Measurements from ENCODE around the gene DDX21.
A peak's percentile ranks its signal among the peaks of the same experiment; 100 is the strongest.
"Not testable (repeated sequence)": the region's sequence is repeated elsewhere in the genome, so short reads cannot be mapped to it uniquely, and the experiment has no call there.

DDX21 gene

GRCh38 chr10:68957284-68957615 is 1.3 kb downstream of the DDX21 start:
- Histone ChIP-seq H3K27ac (ENCODE audit: low read depth, low read length) (no peak overlapping the region), H3K36me3 (ENCODE audit: control insufficient read depth, insufficient read depth, low read length) (peaks cover 2% of the 10 kb centered on the region), H3K4me3 (ENCODE audit: low read length) (peak overlapping the region; percentile 91), H3K9ac (ENCODE audit: low read length) (no peak overlapping the region), H3K27me3 (ENCODE audit: control insufficient read depth, insufficient read depth, low read length) (no peaks in the 10 kb centered on the region), H3K4me1 (ENCODE audit: control insufficient read depth, insufficient read depth, low read length) (peaks cover 5% of the 10 kb centered on the region)

- H3K9ac ChIP-seq (ENCODE audit: low read length): no peak overlapping the region
- no peak overlapping the region for H3K27ac ChIP-seq (ENCODE audit: low read depth, low read length)
Measured at GRCh38 chr10:68957654-68958053, 1.7 kb downstream of the DDX21 start.

GRCh38 chr10:68959695-68960527 is 3.9 kb downstream of the DDX21 start:
- no peaks in the 10 kb centered on the region for H3K27me3 ChIP-seq (ENCODE audit: control insufficient read depth, insufficient read depth, low read length)
- H3K9ac ChIP-seq (ENCODE audit: low read length): no peak overlapping the region
- H3K36me3 ChIP-seq (ENCODE audit: control insufficient read depth, insufficient read depth, low read length): peaks cover 11% of the 10 kb centered on the region
- peaks cover 5% of the 10 kb centered on the region for H3K4me1 ChIP-seq (ENCODE audit: control insufficient read depth, insufficient read depth, low read length)
- no peak overlapping the region for H3K4me3 ChIP-seq (ENCODE audit: low read length)
- no peak overlapping the region for H3K27ac ChIP-seq (ENCODE audit: low read depth, low read length)

More at GRCh38 chr10:68957654-68958053, 1.7 kb downstream of the DDX21 start:
- Histone ChIP-seq H3K36me3 (ENCODE audit: control insufficient read depth, insufficient read depth, low read length) (peaks cover 2% of the 10 kb centered on the region), H3K4me1 (ENCODE audit: control insufficient read depth, insufficient read depth, low read length) (peaks cover 5% of the 10 kb centered on the region), H3K27me3 (ENCODE audit: control insufficient read depth, insufficient read depth, low read length) (no peaks in the 10 kb centered on the region), H3K4me3 (ENCODE audit: low read length) (peak overlapping the region; percentile 91)

DNA sequence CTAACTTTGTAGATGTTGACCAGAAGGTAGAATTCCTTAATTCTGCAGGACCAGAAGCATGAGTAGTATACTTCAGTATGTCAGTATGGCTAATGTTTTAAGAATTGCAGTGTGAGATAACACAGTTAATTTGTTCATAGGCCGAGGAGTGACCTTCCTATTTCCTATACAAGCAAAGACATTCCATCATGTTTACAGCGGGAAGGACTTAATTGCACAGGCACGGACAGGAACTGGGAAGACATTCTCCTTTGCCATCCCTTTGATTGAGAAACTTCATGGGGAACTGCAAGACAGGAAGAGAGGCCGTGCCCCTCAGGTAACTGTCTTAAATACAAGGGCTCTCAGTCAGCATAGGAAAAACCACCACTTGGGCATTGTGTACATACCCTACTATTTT is 7.2 kb downstream of the DDX21 start:
- Histone ChIP-seq H3K4me3 (ENCODE audit: low read length) (no peak overlapping the region), H3K36me3 (ENCODE audit: control insufficient read depth, insufficient read depth, low read length) (peaks cover 33% of the 10 kb centered on the region), H3K9ac (ENCODE audit: low read length) (no peak overlapping the region), H3K4me1 (ENCODE audit: control insufficient read depth, insufficient read depth, low read length) (no peaks in the 10 kb centered on the region), H3K27me3 (ENCODE audit: control insufficient read depth, insufficient read depth, low read length) (no peaks in the 10 kb centered on the region), H3K27ac (ENCODE audit: low read depth, low read length) (no peak overlapping the region)

- H3K27me3 ChIP-seq (ENCODE audit: control insufficient read depth, insufficient read depth, low read length): no peaks in the 10 kb centered on the region
- H3K9ac ChIP-seq (ENCODE audit: low read length): no peak overlapping the region
- no peaks in the 10 kb centered on the region for H3K4me1 ChIP-seq (ENCODE audit: control insufficient read depth, insufficient read depth, low read length)
- H3K27ac ChIP-seq (ENCODE audit: low read depth, low read length): no peak overlapping the region
- no peak overlapping the region for H3K4me3 ChIP-seq (ENCODE audit: low read length)
- H3K36me3 ChIP-seq (ENCODE audit: control insufficient read depth, insufficient read depth, low read length): peaks cover 40% of the 10 kb centered on the region
Measured at GRCh38 chr10:68973975-68974374, 18.0 kb downstream of the DDX21 start.

DNA sequence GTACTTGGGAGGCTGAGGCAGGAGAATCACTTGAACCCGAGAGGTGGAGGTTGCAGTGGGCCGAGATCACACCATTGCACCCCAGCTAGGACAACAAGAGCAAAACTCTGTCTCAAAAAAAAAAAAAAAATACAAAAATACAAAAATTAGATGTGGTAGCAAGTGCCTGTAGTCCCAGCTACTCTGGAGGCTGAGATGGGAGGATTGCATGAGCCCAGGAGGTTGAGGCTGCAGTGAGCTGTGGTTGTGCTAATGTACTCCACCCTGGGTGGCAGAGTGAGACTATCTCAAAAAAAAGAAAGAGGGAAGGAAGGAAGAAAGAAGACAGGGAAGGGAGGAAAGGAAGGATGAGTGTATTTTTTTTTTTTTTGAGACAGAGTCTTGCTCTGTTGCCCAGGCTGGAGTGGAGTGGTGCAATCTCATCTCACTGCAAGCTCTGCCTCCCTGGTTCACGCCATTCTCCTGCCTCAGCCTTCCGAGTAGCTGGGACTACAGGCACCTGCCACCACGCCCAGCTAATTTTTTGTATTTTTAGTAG is 20.0 kb downstream of the DDX21 start:
- not testable (repeated sequence) for H3K4me1 ChIP-seq (ENCODE audit: control insufficient read depth, insufficient read depth, low read length); H3K27ac ChIP-seq (ENCODE audit: low read depth, low read length); H3K4me3 ChIP-seq (ENCODE audit: low read length); H3K9ac ChIP-seq (ENCODE audit: low read length); H3K27me3 ChIP-seq (ENCODE audit: control insufficient read depth, insufficient read depth, low read length)
- peaks cover 41% of the 10 kb centered on the region for H3K36me3 ChIP-seq (ENCODE audit: control insufficient read depth, insufficient read depth, low read length)

DNA sequence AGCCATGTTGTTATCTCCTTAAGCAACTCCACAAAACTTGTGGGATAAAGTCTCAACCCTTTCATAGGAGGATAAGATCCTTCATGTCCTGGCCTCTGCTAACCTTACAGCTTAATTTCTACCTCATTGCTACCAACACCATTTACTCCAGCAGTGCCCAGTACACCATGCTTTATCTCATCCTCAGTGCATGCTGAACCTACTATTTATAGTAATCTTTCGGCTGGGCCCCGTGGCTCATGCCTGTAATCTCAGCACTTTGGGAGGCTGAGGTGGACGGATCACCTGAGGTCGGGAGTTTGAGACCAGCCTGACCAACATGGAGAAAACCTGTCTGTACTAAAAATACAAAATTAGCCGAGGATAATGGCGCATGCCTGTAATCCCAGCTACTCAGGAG is 23.8 kb downstream of the DDX21 start:
- H3K4me1 ChIP-seq (ENCODE audit: control insufficient read depth, insufficient read depth, low read length); H3K9ac ChIP-seq (ENCODE audit: low read length); H3K27ac ChIP-seq (ENCODE audit: low read depth, low read length); H3K27me3 ChIP-seq (ENCODE audit: control insufficient read depth, insufficient read depth, low read length); H3K4me3 ChIP-seq (ENCODE audit: low read length): not testable (repeated sequence)
- H3K36me3 ChIP-seq (ENCODE audit: control insufficient read depth, insufficient read depth, low read length): peaks cover 22% of the 10 kb centered on the region

GRCh38 chr10:68981074-68981473 is 25.1 kb downstream of the DDX21 start:
- peaks cover 18% of the 10 kb centered on the region for H3K36me3 ChIP-seq (ENCODE audit: control insufficient read depth, insufficient read depth, low read length)
- no peaks in the 10 kb centered on the region for H3K27me3 ChIP-seq (ENCODE audit: control insufficient read depth, insufficient read depth, low read length)
- H3K4me3 ChIP-seq (ENCODE audit: low read length): no peak overlapping the region
- H3K9ac ChIP-seq (ENCODE audit: low read length): no peak overlapping the region
- no peaks in the 10 kb centered on the region for H3K4me1 ChIP-seq (ENCODE audit: control insufficient read depth, insufficient read depth, low read length)
- no peak overlapping the region for H3K27ac ChIP-seq (ENCODE audit: low read depth, low read length)

DNA sequence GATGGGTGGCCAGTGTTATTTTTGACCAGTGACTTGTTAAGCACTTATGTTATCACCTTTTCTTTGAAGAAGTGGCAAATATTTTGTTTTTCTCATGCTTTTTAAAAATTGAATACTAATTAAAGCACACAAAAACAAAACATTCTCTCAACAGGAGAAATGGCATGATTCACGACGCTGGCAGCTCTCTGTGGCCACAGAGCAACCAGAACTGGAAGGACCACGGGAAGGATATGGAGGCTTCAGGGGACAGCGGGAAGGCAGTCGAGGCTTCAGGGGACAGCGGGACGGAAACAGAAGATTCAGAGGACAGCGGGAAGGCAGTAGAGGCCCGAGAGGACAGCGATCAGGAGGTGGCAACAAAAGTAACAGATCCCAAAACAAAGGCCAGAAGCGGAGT is 26.4 kb downstream of the DDX21 start:
- H3K27ac ChIP-seq (ENCODE audit: low read depth, low read length): no peak overlapping the region
- H3K36me3 ChIP-seq (ENCODE audit: control insufficient read depth, insufficient read depth, low read length): peaks cover 12% of the 10 kb centered on the region
- no peak overlapping the region for H3K4me3 ChIP-seq (ENCODE audit: low read length)
- H3K4me1 ChIP-seq (ENCODE audit: control insufficient read depth, insufficient read depth, low read length): no peaks in the 10 kb centered on the region
- no peaks in the 10 kb centered on the region for H3K27me3 ChIP-seq (ENCODE audit: control insufficient read depth, insufficient read depth, low read length)
- H3K9ac ChIP-seq (ENCODE audit: low read length): no peak overlapping the region

DNA sequence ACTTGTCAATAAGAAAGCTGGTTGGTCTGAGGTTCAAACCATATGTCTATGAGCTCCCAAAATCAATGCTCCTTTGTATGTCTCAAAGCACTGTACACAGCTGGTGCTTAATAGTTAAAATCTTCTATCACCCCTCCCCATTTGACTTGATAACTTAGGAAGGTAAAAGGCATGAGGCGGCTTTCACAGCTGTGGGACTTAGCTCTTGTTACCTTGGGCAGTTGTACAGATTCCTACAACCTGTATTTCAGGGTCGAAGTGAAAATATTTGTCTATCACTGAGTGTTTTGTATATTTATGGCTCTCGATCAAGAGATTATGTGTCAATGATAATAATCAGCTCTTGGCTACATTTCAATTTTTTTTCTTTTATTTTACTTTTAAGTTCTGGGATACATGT is 31.6 kb downstream of the DDX21 start:
- H3K27ac ChIP-seq (ENCODE audit: low read depth, low read length): no peak overlapping the region
- H3K36me3 ChIP-seq (ENCODE audit: control insufficient read depth, insufficient read depth, low read length): no peaks in the 10 kb centered on the region
- peaks cover 12% of the 10 kb centered on the region for H3K4me1 ChIP-seq (ENCODE audit: control insufficient read depth, insufficient read depth, low read length)
- H3K9ac ChIP-seq (ENCODE audit: low read length): no peak overlapping the region
- no peak overlapping the region for H3K4me3 ChIP-seq (ENCODE audit: low read length)
- H3K27me3 ChIP-seq (ENCODE audit: control insufficient read depth, insufficient read depth, low read length): no peaks in the 10 kb centered on the region

DNA sequence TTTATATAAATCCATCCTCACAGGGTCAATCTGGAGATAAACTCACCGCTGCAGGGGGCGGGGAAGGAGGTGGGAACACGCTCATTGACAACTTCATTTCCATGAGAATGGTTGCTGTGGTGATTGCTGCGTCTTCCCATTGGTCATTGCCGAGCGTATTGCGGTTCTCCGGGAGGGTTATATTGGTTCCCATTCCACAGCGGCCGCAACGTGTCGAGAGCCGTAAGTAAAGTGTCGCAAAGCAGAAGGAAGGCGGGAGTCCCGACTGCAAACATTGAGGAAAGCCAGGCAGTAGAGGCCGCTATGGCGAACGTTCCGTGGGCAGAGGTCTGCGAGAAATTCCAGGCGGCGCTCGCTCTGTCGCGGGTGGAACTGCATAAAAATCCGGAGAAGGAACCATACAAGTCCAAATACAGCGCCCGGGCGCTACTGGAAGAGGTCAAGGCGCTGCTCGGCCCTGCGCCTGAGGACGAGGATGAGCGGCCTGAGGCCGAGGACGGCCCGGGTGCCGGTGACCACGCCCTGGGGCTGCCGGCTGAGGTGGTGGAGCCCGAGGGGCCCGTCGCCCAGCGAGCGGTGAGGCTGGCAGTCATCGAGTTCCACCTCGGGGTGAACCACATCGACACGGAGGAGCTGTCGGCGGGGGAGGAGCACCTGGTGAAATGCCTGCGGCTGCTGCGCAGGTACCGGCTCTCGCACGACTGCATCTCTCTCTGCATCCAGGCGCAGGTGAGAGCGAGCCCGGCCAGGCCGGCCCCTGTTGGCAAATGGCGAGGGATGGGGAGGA is 32.8 kb downstream of the DDX21 start, which contains the start of gene KIFBP:
Gene KIFBP (plus strand): TSS at position 274 of the 787 bp plus-strand sequence. CDS start 30 bp downstream, at position 304.
- Histone ChIP-seq H3K4me3 (ENCODE audit: low read length) (peak within 1 kb of the TSS; percentile 93), H3K27me3 (ENCODE audit: control insufficient read depth, insufficient read depth, low read length) (no peaks in the 10 kb centered on the region), H3K27ac (ENCODE audit: low read depth, low read length) (peak within 1 kb of the TSS; percentile 74), H3K36me3 (ENCODE audit: control insufficient read depth, insufficient read depth, low read length) (no peaks in the 10 kb centered on the region), H3K9ac (ENCODE audit: low read length) (peak within 1 kb of the TSS; percentile 81), H3K4me1 (ENCODE audit: control insufficient read depth, insufficient read depth, low read length) (peaks cover 18% of the 10 kb centered on the region)

DNA sequence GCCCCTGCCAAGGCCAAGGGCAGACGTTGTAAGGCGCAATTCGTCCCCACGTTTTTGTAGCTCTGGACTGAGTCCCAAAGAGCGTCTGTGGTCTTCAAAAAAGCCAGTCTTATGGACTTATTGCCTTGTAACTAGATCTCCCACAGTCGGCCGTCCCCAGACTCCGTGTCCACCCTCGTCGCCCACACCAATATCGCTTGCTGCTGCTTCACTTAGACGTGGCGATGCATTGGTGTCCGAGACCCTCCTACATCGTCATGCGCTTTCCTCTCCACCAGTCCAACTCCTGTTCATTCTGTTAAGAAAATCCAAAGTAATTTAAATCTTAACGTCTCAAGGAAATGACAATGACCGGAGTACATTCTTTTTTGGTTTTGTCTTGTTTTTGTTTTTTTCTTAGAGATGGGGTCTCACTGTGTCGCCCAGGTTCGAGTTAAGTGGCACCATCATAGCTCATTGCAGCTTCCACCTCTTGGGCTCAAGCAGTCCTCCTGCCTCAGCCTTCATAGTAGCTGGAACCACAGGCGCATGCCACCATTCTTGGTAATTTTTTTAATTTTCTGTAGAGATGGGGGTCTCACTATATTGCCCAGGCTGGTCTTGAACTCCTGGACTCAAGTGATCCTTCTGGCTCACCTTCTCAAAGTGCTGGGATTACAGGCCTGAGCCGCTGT is 33.5 kb downstream of the DDX21 start:
- H3K4me3 ChIP-seq (ENCODE audit: low read length): peak overlapping the region; percentile 93
- peak overlapping the region; percentile 81 for H3K9ac ChIP-seq (ENCODE audit: low read length)
- no peaks in the 10 kb centered on the region for H3K27me3 ChIP-seq (ENCODE audit: control insufficient read depth, insufficient read depth, low read length)
- peaks cover 18% of the 10 kb centered on the region for H3K4me1 ChIP-seq (ENCODE audit: control insufficient read depth, insufficient read depth, low read length)
- no peaks in the 10 kb centered on the region for H3K36me3 ChIP-seq (ENCODE audit: control insufficient read depth, insufficient read depth, low read length)
- H3K27ac ChIP-seq (ENCODE audit: low read depth, low read length): peak overlapping the region; percentile 74

Measured in rectal smooth muscle tissue (tissue), 1 donor.